Measurements from ENCODE around the gene AKT1.

DNA sequence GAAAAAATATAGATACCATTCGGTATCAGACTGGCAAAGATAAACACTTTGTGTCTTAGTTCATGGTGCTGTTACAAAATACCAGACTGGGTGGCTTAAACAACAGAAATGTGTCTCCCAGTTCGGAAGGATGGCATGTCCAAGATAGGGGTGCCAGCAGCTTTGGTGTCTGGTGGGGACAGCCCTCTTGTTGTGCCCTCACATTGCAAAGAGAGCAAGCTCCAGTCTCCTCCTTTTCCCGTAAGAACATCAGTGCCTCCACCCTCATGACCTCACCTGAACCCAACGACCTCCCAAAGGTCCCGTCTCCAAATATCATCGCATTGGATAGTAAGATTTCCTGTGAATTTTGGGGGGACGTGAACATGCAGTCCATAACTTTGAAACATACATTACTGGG, 17.7 kb upstream of the AKT1 start:
- TF ChIP-seq, protein P1, sequence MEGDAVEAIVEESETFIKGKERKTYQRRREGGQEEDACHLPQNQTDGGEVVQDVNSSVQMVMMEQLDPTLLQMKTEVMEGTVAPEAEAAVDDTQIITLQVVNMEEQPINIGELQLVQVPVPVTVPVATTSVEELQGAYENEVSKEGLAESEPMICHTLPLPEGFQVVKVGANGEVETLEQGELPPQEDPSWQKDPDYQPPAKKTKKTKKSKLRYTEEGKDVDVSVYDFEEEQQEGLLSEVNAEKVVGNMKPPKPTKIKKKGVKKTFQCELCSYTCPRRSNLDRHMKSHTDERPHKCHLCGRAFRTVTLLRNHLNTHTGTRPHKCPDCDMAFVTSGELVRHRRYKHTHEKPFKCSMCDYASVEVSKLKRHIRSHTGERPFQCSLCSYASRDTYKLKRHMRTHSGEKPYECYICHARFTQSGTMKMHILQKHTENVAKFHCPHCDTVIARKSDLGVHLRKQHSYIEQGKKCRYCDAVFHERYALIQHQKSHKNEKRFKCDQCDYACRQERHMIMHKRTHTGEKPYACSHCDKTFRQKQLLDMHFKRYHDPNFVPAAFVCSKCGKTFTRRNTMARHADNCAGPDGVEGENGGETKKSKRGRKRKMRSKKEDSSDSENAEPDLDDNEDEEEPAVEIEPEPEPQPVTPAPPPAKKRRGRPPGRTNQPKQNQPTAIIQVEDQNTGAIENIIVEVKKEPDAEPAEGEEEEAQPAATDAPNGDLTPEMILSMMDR (IDR thresholded peaks at IDR 0.05 in 4 of 5, conservative IDR thresholded peaks at IDR 0.05 in 1 of 5): no peak
- no peak for TF ChIP-seq POLR2A (IDR thresholded peaks at IDR 0.05)
